Breast epithelium (tissue), 4 donors: ENCODE results near the gene IQGAP1. TPM values are rescaled to one million over a fixed set of nuclear protein-coding genes. Genes with fewer than 3 reads are reported as not detected.

Source experiments
- DNase-seq, 2 donors: peaks; one replicate each; pipeline ENCODE4 v3.0.0-alpha.2; 2019; ENCODE audit warnings: low spot score in 2 of 2
- H3K27ac ChIP-seq, 2 donors: fragments of 200-600 bp; sonication (generic) in 1 of 2; one replicate each; pipeline ENCODE4 v1.5.1; 2016 to 2019; ENCODE audit warnings: mild to moderate bottlenecking in 1 of 2
- H3K27me3 ChIP-seq, 2 donors: fragments of 200-600 bp; sonication (generic) in 1 of 2; one replicate each; pipeline versions ENCODE4 v1.5.1 to v1.6.0; 2017 to 2019; ENCODE audit warnings: control low read depth in 1 of 2, mild to moderate bottlenecking in 1 of 2
- H3K36me3 ChIP-seq: fragments of 200-600 bp; one replicate; pipeline ENCODE4 v1.5.1; 2019
- H3K4me1 ChIP-seq, 2 donors: fragments of 200-600 bp; sonication (generic); one replicate each; pipeline ENCODE4 v1.5.1; 2016 to 2019; ENCODE audit warnings: control low read depth in 1 of 2
- H3K4me3 ChIP-seq, 3 donors: fragments of 200-600 bp; sonication (generic); 1 replicate in 2 of 3; 2 replicates in 1 of 3; pipeline ENCODE4 v1.5.1; 2016 to 2019; ENCODE audit warnings: mild to moderate bottlenecking in 3 of 3, moderate library complexity in 2 of 3
- H3K9me3 ChIP-seq, 2 donors: fragments of 200-600 bp; sonication (generic) in 1 of 2; one replicate each; pipeline ENCODE4 v1.5.1; 2016 to 2019; ENCODE audit warnings: control low read depth in 1 of 2
- CTCF ChIP-seq, 3 donors: fragments of 450-650 bp; IDR thresholded peaks; one replicate each; pipeline ENCODE4 v1.5.1; 2016 to 2017; ENCODE audit warnings: antibody characterized with exemption in 3 of 3, mild to moderate bottlenecking in 3 of 3, moderate library complexity in 3 of 3
- POLR2A ChIP-seq: fragments of 450-650 bp; IDR thresholded peaks from one replicate; pipeline ENCODE4 v1.6.1; 2016; ENCODE audit warnings: antibody characterized with exemption, mild to moderate bottlenecking, moderate library complexity
- POLR2AphosphoS5 ChIP-seq, 3 donors: sonication (generic); formaldehyde crosslinking; IDR thresholded peaks; one replicate each; pipeline ENCODE4 v1.6.1; 2017; ENCODE audit warnings: antibody characterized with exemption in 3 of 3
- intact Hi-C: fragments of 100-400 bp; cut with DNase I; formaldehyde crosslinking; loops from one replicate; pipeline ENCODE4 v1.15.1; 2023; ENCODE audit warnings: low total_unique reads
- total RNA-seq, 3 donors: library from RNA; depleted of rRNA; stranded (reverse); fragments of >200 nt; gene quantifications; one replicate each; pipeline ENCODE4 v1.1.0, GENCODE V29; 2016

Gene IQGAP1
- total RNA-seq, 3 donors from 2014 or later = 244 to 387 (median 288) TPM

- peaks cover 4% of the 10 kb centered on the region for H3K36me3 ChIP-seq
- TF ChIP-seq POLR2A (no peak), CTCF (IDR thresholded peaks at IDR 0.05) (no peak), POLR2AphosphoS5 (IDR thresholded peaks at IDR 0.05) (no peak)
- H3K4me1 ChIP-seq = no peaks in the 10 kb centered on the region
- DNase-seq = no peak
- H3K9me3 ChIP-seq = no peaks in the 10 kb centered on the region
- intact Hi-C loops = no loop called here
- no peaks in the 10 kb centered on the region for H3K27me3 ChIP-seq
- no peak overlapping the region for H3K27ac ChIP-seq
- no peak overlapping the region for H3K4me3 ChIP-seq
Observed at GRCh38 chr15:90458061-90458460, 70.0 kb downstream of the IQGAP1 start.

- Histone ChIP-seq H3K9me3 (no peaks in the 10 kb centered on the region), H3K4me3 (no peak overlapping the region), H3K27ac (peak overlapping the region; percentile 12 to 36), H3K27me3 (no peaks in the 10 kb centered on the region), H3K4me1 (no peaks in the 10 kb centered on the region), H3K36me3 (no peaks in the 10 kb centered on the region)
- no peak for DNase-seq
- TF ChIP-seq POLR2A (no peak), POLR2AphosphoS5 (IDR thresholded peaks at IDR 0.05) (no peak), CTCF (IDR thresholded peaks at IDR 0.05) (no peak)
- intact Hi-C loops = no loop called here
Observed at GRCh38 chr15:90459368-90459767, 71.3 kb downstream of the IQGAP1 start.

- DNase-seq = no peak
- no peaks in the 10 kb centered on the region for H3K27me3 ChIP-seq
- peak overlapping the region in 1 of 2 donors; percentile 5 for H3K27ac ChIP-seq
- no peaks in the 10 kb centered on the region for H3K9me3 ChIP-seq
- no peak for TF ChIP-seq POLR2A
- no peak for TF ChIP-seq POLR2AphosphoS5 (IDR thresholded peaks at IDR 0.05)
- no peak for TF ChIP-seq CTCF (IDR thresholded peaks at IDR 0.05)
- no peaks in the 10 kb centered on the region for H3K4me1 ChIP-seq
- intact Hi-C loops = no loop called here
- H3K36me3 ChIP-seq = no peaks in the 10 kb centered on the region
- no peak overlapping the region for H3K4me3 ChIP-seq
Observed at GRCh38 chr15:90460142-90460824, 72.2 kb downstream of the IQGAP1 start.

- no peak for DNase-seq
- TF ChIP-seq POLR2AphosphoS5 (IDR thresholded peaks at IDR 0.05) = no peak
- peak in 1 of 3 donors; percentile 13 for TF ChIP-seq CTCF (IDR thresholded peaks at IDR 0.05)
- no peaks in the 10 kb centered on the region for H3K4me1 ChIP-seq
- intact Hi-C loops = no loop called here
- no peak overlapping the region for H3K4me3 ChIP-seq
- H3K36me3 ChIP-seq = no peaks in the 10 kb centered on the region
- no peaks in the 10 kb centered on the region for H3K27me3 ChIP-seq
- H3K9me3 ChIP-seq = no peaks in the 10 kb centered on the region
- peak overlapping the region; percentile 74 to 78 for H3K27ac ChIP-seq
Observed at GRCh38 chr15:90463381-90463780, 75.3 kb downstream of the IQGAP1 start.

- Histone ChIP-seq H3K9me3 (no peaks in the 10 kb centered on the region), H3K4me1 (no peaks in the 10 kb centered on the region), H3K27me3 (no peaks in the 10 kb centered on the region), H3K4me3 (no peak overlapping the region), H3K36me3 (no peaks in the 10 kb centered on the region), H3K27ac (peak overlapping the region; percentile 50 to 78)
- intact Hi-C loops = no loop called here
- DNase-seq = no peak
- TF ChIP-seq POLR2A (no peak), POLR2AphosphoS5 (IDR thresholded peaks at IDR 0.05) (no peak), CTCF (IDR thresholded peaks at IDR 0.05) (no peak)
Observed at GRCh38 chr15:90465140-90465929, 77.3 kb downstream of the IQGAP1 start.
